ENCODE measurements around the gene CDK15.

DNA sequence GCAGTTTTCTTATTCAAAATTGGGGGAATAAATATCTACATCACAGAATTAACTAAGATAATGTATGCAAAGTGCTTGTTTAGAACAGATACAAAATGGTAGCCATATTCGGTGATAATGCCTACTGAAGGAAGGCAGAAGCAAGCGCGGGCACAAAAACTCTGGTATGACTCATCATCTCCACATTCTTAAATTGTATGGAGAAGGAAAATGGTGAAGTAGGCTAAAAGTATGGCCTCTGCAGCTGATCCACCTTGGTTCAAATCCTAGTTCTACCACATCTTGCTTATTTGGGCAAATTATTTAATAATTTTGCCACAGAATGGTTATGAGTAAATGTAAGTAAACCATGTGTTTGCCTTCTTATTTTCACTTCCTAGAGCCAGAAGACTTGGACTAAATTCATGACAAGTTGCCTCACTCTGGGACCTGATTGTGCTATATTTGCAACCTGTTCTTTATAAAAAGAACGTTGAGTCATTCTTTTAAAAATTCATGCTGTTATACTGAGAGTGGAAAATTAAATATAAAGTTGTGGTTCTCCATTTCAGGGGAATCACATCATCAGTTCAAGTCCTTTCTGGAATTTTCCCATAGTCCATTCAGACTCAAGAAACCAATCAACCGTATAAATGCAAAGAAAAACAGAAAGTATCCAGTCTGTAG lies 9.0 kb upstream of the CDK15 start:
- TF ChIP-seq, protein P1, sequence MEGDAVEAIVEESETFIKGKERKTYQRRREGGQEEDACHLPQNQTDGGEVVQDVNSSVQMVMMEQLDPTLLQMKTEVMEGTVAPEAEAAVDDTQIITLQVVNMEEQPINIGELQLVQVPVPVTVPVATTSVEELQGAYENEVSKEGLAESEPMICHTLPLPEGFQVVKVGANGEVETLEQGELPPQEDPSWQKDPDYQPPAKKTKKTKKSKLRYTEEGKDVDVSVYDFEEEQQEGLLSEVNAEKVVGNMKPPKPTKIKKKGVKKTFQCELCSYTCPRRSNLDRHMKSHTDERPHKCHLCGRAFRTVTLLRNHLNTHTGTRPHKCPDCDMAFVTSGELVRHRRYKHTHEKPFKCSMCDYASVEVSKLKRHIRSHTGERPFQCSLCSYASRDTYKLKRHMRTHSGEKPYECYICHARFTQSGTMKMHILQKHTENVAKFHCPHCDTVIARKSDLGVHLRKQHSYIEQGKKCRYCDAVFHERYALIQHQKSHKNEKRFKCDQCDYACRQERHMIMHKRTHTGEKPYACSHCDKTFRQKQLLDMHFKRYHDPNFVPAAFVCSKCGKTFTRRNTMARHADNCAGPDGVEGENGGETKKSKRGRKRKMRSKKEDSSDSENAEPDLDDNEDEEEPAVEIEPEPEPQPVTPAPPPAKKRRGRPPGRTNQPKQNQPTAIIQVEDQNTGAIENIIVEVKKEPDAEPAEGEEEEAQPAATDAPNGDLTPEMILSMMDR (IDR thresholded peaks at IDR 0.05; ENCODE audit: insufficient read depth, low read length, poor library complexity, severe bottlenecking): no peak
- no peak for TF ChIP-seq EZH2phosphoT487 (conservative IDR thresholded peaks at IDR 0.05; ENCODE audit: low read length)

Measured in SU-DHL-6 (cell line).